ENCODE data around the gene ZNF552. TPM values are rescaled to one million over a fixed set of nuclear protein-coding genes. Genes with fewer than 3 reads are reported as not detected.

ZNF552 gene
- total RNA-seq = 1.6 and 3.6 TPM in 2 replicates

DNA sequence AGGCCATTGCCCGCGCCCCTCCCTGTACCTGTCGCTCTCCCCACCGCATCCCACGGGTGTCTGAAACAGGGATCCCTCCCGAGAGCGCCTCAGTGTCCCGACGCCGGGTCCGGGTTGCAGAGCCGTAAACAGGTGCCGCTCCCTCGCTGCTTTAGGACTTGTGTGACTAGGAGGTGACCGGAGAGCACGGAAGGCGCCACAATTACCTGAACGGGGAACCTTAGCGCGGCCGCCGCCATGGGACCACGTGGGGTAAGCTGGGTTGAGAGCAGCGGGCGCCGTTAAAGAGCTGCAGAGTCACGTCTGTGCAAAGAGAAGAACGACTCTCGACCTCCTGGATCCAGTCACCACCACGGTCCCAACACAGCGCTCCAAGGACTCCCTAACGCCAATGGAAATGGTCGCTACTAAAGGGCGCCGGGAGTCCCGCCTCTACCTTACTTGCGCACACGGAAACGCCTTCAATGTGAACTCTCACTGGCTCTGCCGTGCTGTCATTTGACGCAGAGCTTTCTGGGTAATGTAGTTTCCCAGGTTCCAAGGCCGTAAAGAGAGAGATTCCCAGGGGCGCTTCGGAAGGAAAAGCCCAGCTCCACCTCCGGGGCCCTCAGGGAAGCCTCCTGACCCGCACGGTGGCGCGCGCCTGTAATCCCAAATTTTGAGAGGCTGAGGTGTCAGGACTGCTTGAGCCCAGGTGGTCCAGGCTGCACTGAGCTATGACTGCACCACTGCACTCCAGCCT, at the start of gene ZNF552:
ZNF552 (minus strand) TSS at position 409 of the 742 bp plus-strand sequence; CDS start at position 239, 170 bp downstream.

GRCh38 chr19:57849666-57850473, 35.2 kb upstream of the ZNF552 start, which contains the start of gene ZNF587:
Gene ZNF587 (plus strand): TSS chr19:57849859. CDS start chr19:57850039, 180 bp downstream.

DNA sequence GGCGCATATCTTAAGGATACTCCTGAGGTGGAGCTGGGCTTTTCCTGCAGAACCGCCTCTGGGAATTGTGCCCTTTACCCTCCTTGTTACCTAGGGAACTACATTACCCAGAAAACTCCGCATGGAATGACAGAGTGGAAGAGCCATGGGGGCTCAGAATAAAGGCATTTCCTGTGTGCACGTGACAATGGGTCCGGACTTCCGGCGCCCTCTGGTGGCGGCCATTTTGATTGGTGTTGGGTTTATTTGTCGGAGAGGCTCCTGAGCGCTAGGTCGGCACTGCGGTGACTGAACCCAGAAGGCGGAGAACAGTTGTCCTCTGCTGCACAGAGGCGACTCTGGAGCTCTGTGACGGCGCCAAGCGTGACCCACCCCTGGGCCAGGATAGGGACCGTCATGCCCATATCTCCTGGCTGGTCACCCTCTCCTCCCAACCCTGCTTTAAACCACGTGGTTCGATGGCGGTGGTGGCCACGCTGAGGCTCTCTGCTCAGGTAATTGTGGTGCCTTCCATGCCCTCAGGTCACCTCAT, 15.4 kb upstream of the ZNF552 start, which contains the start of gene ZNF587B:
ZNF587B (plus strand) TSS at position 229 of the 532 bp plus-strand sequence; CDS start at position 459, 230 bp downstream.

DNA sequence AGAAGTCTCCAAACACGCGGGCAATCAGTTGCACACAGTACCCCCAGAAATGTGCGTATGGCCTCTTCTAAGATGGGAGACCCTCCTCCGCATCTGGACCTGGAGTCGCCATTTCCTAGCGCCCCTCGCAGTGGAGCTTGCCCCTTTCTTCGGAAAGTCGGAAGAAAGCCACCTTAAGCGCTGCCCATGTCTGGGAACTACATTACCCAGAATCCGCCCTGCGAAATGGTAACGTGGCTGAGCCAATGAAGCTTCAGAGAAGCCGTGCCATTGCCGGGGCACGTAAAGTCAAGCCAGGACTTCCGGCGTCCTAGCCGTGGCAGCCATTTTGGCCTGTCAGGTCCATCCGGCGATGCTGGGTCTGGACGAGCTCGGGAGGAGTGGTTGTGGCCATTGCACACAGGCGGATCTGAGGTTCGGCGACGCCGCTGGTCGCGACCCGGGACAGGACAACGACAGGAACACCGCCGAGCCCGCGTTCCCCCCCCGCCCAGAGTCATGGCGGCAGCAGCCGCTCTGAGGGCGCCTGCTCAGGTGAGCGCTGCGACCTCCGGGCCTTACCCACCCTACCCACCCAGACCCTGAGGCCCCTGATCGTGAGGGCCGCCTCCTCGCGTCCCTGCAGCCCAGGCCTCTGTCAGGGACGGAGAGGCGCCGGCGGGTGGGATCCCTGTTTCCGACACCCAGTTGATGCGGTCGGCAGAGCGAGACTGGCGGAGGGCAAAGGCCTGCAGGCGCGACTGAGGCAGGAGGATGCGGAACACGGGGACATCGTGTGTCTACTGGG, 45.2 kb downstream of the ZNF552 start, which contains the start of gene ZNF586:
ZNF586 (plus strand) TSS at position 332 of the 787 bp plus-strand sequence; CDS start at position 499, 167 bp downstream.

Other genes starting within 250 kb of the ZNF552 start
- gene ZNF416, start 236.0 kb downstream of the ZNF552 start, total RNA-seq = 4.0 and 8.1 TPM in 2 replicates
- 6.3 and 7.9 TPM in 2 replicates for gene ZIK1, start 230.8 kb downstream of the ZNF552 start, total RNA-seq
- 0.49 and 11.7 TPM in 2 replicates for gene ZNF530, start 215.0 kb downstream of the ZNF552 start, total RNA-seq
- gene ZNF134, start 200.7 kb downstream of the ZNF552 start, total RNA-seq = 12.8 and 23.3 TPM in 2 replicates
- 3.8 and 7.0 TPM in 2 replicates for gene ZNF211, start 181.7 kb downstream of the ZNF552 start, total RNA-seq
- gene ZSCAN4, start 146.0 kb downstream of the ZNF552 start, total RNA-seq = not detected in 2 replicates
- 5.2 and 6.8 TPM in 2 replicates for gene ZNF551, start 132.9 kb downstream of the ZNF552 start, total RNA-seq
- gene ZNF154, start 105.7 kb downstream of the ZNF552 start, total RNA-seq = 2.0 and 2.6 TPM in 2 replicates
- 7.8 and 7.9 TPM in 2 replicates for gene ZNF671, start 87.3 kb downstream of the ZNF552 start, total RNA-seq
- gene ZNF776, start 68.1 kb downstream of the ZNF552 start, total RNA-seq = 5.8 TPM in 2 replicates
- 11.4 and 11.5 TPM in 2 replicates for gene ZNF586, start 45.2 kb downstream of the ZNF552 start, total RNA-seq
- 11.5 and 15.5 TPM in 2 replicates for gene ZNF587B, start 15.4 kb upstream of the ZNF552 start, total RNA-seq
- 8.9 and 16.8 TPM in 2 replicates for gene ZNF587, start 34.9 kb upstream of the ZNF552 start, total RNA-seq
- 4.0 and 14.3 TPM in 2 replicates for gene ZNF814, start 74.1 kb upstream of the ZNF552 start, total RNA-seq
- 6.0 and 6.1 TPM in 2 replicates for gene ZNF417, start 101.7 kb upstream of the ZNF552 start, total RNA-seq
- 1.3 and 1.6 TPM in 2 replicates for gene ZNF418, start 120.5 kb upstream of the ZNF552 start, total RNA-seq
- gene ZNF256, start 132.8 kb upstream of the ZNF552 start, total RNA-seq = 1.5 and 6.3 TPM in 2 replicates
- not detected in 2 replicates for gene C19orf18, start 159.6 kb upstream of the ZNF552 start, total RNA-seq
- 4.9 and 25.6 TPM in 2 replicates for gene ZNF606, start 187.9 kb upstream of the ZNF552 start, total RNA-seq
- gene ZSCAN1, start 219.1 kb upstream of the ZNF552 start, total RNA-seq = 0.54 TPM in 1 of 2 replicates, not detected in the other
- 2.7 and 2.9 TPM in 2 replicates for gene ZNF135, start 244.4 kb upstream of the ZNF552 start, total RNA-seq